ENCODE measurements around the gene GSE1.

GSE1 gene

GRCh38 chr16:85635545-85636140 is 22.5 kb downstream of the GSE1 start:
- TF ChIP-seq CTCF (conservative IDR thresholded peaks at IDR 0.05; ENCODE audit: low read depth, low read length) = no peak
- H3K4me3 ChIP-seq (ENCODE audit: low read depth, low read length) = no peak overlapping the region
- no peak for DNase-seq (ENCODE audit: low read depth)

- DNase-seq (ENCODE audit: low read depth) = no peak
- no peak overlapping the region for H3K4me3 ChIP-seq (ENCODE audit: low read depth, low read length)
- TF ChIP-seq CTCF (conservative IDR thresholded peaks at IDR 0.05; ENCODE audit: low read depth, low read length) = no peak
Measured at GRCh38 chr16:85636234-85636812, 23.2 kb downstream of the GSE1 start.

GRCh38 chr16:85637061-85637807 is 24.1 kb downstream of the GSE1 start:
- TF ChIP-seq CTCF (conservative IDR thresholded peaks at IDR 0.05; ENCODE audit: low read depth, low read length) = no peak
- H3K4me3 ChIP-seq (ENCODE audit: low read depth, low read length) = no peak overlapping the region
- DNase-seq (ENCODE audit: low read depth) = no peak

- no peak for DNase-seq (ENCODE audit: low read depth)
- TF ChIP-seq CTCF (conservative IDR thresholded peaks at IDR 0.05; ENCODE audit: low read depth, low read length) = no peak
- no peak overlapping the region for H3K4me3 ChIP-seq (ENCODE audit: low read depth, low read length)
Measured at GRCh38 chr16:85637808-85638647, 24.9 kb downstream of the GSE1 start.

- TF ChIP-seq CTCF (conservative IDR thresholded peaks at IDR 0.05; ENCODE audit: low read depth, low read length) = no peak
- no peak for DNase-seq (ENCODE audit: low read depth)
Measured at GRCh38 chr16:85638695-85639409, 25.7 kb downstream of the GSE1 start.

GRCh38 chr16:85639529-85640253 is 26.6 kb downstream of the GSE1 start:
- H3K4me3 ChIP-seq (ENCODE audit: low read depth, low read length) = no peak overlapping the region
- DNase-seq (ENCODE audit: low read depth) = no peak
- TF ChIP-seq CTCF (conservative IDR thresholded peaks at IDR 0.05; ENCODE audit: low read depth, low read length) = no peak

More at GRCh38 chr16:85638695-85639409, 25.7 kb downstream of the GSE1 start:
- H3K4me3 ChIP-seq (ENCODE audit: low read depth, low read length) = no peak overlapping the region
